D721Med (cell line): ENCODE measurements around the gene RUNX1.

Source experiments
- DNase-seq: peaks from one replicate; pipeline ENCODE4 v3.0.0; 2011; ENCODE audit warnings: low spot score; ENCODE audit not compliant: insufficient read length
- FAIRE-seq: peaks from 2 replicates; lab custom pipeline; 2011; peaks lifted over from hg19 to GRCh38; lab: Jason Lieb, UNC
- CTCF ChIP-seq: IDR thresholded peaks from 2 replicates; pipeline ENCODE4 v1.5.1; 2012; ENCODE audit warnings: mild to moderate bottlenecking, control low read depth; ENCODE audit not compliant: insufficient read depth; ENCODE audit errors: missing control alignments

The RUNX1 gene

GRCh38 chr21:34962586-34963222 is 86.4 kb downstream of the RUNX1 start:
- TF ChIP-seq CTCF: no peak
- DNase-seq: no peak
- FAIRE-seq: no peak

GRCh38 chr21:34962136-34962535 is 87.0 kb downstream of the RUNX1 start:
- DNase-seq (no peak), FAIRE-seq (no peak)
- no peak for TF ChIP-seq CTCF

- TF ChIP-seq CTCF: no peak
- no peak for FAIRE-seq
- DNase-seq: no peak
These were observed 88.4 kb downstream of the RUNX1 start for GRCh38 chr21:34960687-34961086.

- no peak for TF ChIP-seq CTCF
- no peak for FAIRE-seq
These were observed 89.5 kb downstream of the RUNX1 start for GRCh38 chr21:34959607-34960006.

GRCh38 chr21:34958040-34958439 is 91.1 kb downstream of the RUNX1 start:
- FAIRE-seq (no peak), DNase-seq (no peak)
- no peak for TF ChIP-seq CTCF

More at GRCh38 chr21:34959607-34960006, 89.5 kb downstream of the RUNX1 start:
- no peak for DNase-seq

GRCh38 chr21:34956416-34957316 is 92.4 kb downstream of the RUNX1 start:
- no peak for TF ChIP-seq CTCF
- no peak for DNase-seq
- FAIRE-seq: no peak
